AG09309 (cell line): ENCODE data around the gene LAMA5.

ENCODE experiments used
- DNase-seq: peaks from one replicate; pipeline ENCODE4 v3.0.0-alpha.2; 2010; ENCODE audit warnings: low read depth
- H3K4me3 ChIP-seq: 2 replicates; pipeline ENCODE4 v1.5.1; 2011; ENCODE audit warnings: mild to moderate bottlenecking, low read depth, low read length, moderate library complexity; ENCODE audit not compliant: control insufficient read depth
- CTCF ChIP-seq: IDR thresholded peaks from 2 replicates; pipeline ENCODE4 v1.5.1; 2011; ENCODE audit warnings: mild to moderate bottlenecking, low read depth, low read length, inconsistent platforms; ENCODE audit not compliant: insufficient read depth, control insufficient read depth; ENCODE audit errors: missing control alignments

The LAMA5 gene

GRCh38 chr20:62346398-62347150 is 20.5 kb downstream of the LAMA5 start:
- TF ChIP-seq CTCF, result no peak
- H3K4me3 ChIP-seq, result no peak overlapping the region
- no peak for DNase-seq

GRCh38 chr20:62345681-62346370 is 21.3 kb downstream of the LAMA5 start:
- no peak overlapping the region for H3K4me3 ChIP-seq
- DNase-seq, result no peak
- no peak for TF ChIP-seq CTCF

GRCh38 chr20:62344782-62345181 is 22.3 kb downstream of the LAMA5 start:
- no peak overlapping the region for H3K4me3 ChIP-seq
- no peak for DNase-seq

GRCh38 chr20:62344092-62344491 is 23.0 kb downstream of the LAMA5 start:
- DNase-seq, result no peak
- no peak overlapping the region for H3K4me3 ChIP-seq
- no peak for TF ChIP-seq CTCF

More at GRCh38 chr20:62344782-62345181, 22.3 kb downstream of the LAMA5 start:
- no peak for TF ChIP-seq CTCF

GRCh38 chr20:62342910-62343309 is 24.2 kb downstream of the LAMA5 start:
- H3K4me3 ChIP-seq, result no peak overlapping the region
- no peak for TF ChIP-seq CTCF

GRCh38 chr20:62339647-62340062 is 27.5 kb downstream of the LAMA5 start:
- H3K4me3 ChIP-seq, result no peak overlapping the region
- TF ChIP-seq CTCF, result no peak
- no peak for DNase-seq

More at GRCh38 chr20:62342910-62343309, 24.2 kb downstream of the LAMA5 start:
- DNase-seq, result no peak

- DNase-seq, result no peak
- no peak for TF ChIP-seq CTCF
- no peak overlapping the region for H3K4me3 ChIP-seq
These were observed 28.9 kb downstream of the LAMA5 start for GRCh38 chr20:62338294-62338620.
